Uterus (tissue), 2 donors: ENCODE data around the gene SRPK2.

Experiments
- CTCF ChIP-seq, 4 experiments: fragments of 200-600 bp in 2 of 4; fragments of 450-650 bp in 2 of 4; sonication (generic) in 2 of 4; IDR thresholded peaks; one replicate each; pipeline ENCODE4 v1.5.1; 2016 to 2019; ENCODE audit warnings: antibody characterized with exemption in 4 of 4, mild to moderate bottlenecking in 2 of 4, moderate library complexity in 1 of 4
- POLR2A ChIP-seq, 2 donors: fragments of 450-650 bp; IDR thresholded peaks; one replicate each; pipeline ENCODE4 v1.6.1; 2016; ENCODE audit warnings: antibody characterized with exemption in 2 of 2, mild to moderate bottlenecking in 1 of 2, moderate library complexity in 1 of 2

- no peak for TF ChIP-seq CTCF (IDR thresholded peaks at IDR 0.05)
- no peak for TF ChIP-seq POLR2A (IDR thresholded peaks at IDR 0.05)
Measured at GRCh38 chr7:105199386-105199785, 189.3 kb downstream of the SRPK2 start.
